T-helper 9 cell (primary cell): Measurements from ENCODE around the gene OSER1.

Experiments used
- DNase-seq: peaks from one replicate; pipeline ENCODE4 v3.0.0-alpha.2; 2020

The OSER1 gene

DNA sequence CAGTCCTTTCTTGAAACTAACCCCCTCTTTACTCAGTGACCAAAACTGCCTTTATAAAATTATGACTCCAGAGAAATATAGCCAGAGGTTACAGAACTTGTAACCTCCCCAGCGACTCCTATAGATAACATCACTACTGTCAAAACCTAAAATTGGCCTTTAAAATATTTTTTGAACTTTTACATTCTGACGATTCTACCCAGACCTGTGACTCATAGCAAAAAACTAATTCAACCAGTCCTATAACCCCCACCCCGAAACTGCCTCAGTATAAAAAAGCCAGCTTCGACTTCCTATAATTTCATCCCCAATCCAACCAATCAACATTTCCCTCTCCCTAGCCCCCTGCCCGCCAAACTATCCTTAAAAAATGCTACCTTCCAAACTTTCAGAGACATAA is 37.5 kb downstream of the OSER1 start:
- DNase-seq, result no peak

DNA sequence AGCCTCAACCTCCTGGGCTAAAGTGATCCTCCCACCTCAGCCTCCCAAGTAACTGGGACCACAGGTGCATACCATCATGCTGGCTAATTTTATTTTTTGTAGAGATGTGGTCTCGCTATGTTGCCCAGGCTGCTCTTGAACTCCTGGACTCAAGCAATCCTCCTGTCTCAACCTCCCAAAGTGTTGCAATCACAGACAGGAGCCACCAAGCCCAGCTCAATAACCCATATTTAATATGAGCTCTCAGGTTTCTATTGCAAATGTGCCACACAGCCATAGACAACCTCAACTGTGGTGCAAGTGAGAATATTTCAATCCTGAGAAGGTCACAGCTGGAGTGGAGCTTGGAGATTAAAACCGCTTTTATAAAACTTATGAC is 38.0 kb downstream of the OSER1 start:
- DNase-seq, result no peak

DNA sequence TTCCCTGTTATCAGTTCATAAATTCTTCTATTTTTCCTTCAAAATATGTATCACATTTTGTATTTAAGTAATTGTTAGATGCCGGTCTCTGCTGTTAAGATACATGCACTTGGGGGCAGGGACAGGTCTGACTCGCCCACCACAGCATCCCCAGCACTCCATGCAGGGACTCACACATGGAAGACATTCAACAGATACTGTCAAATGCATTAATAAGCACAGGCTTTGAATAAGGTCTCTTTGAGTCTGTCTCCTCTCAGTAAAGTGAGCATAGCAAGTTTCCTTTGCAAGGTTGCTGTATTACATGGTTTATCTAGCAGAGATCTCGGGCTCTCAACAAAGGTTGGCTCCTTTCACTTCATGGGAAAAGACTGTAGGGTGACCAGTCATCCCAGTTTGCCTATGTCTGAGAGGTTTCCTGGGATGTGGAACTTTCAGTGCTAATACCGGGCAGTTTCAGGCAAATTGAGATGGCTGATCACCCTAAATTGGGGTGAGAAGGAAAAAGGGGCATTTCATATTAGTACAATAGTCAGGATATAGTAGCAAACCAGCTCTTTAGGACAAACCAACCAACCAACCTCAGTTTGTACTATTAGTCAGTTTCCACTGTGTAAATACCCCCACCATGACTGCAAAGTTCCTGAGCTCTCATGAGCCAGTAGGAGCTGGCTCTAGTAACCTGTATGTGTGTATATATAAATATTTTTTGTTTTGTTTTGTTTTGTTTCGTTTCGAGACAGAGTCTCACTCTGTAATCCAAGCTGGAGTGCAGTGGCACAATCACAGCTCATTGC is 38.6 kb downstream of the OSER1 start:
- DNase-seq, result no peak

DNA sequence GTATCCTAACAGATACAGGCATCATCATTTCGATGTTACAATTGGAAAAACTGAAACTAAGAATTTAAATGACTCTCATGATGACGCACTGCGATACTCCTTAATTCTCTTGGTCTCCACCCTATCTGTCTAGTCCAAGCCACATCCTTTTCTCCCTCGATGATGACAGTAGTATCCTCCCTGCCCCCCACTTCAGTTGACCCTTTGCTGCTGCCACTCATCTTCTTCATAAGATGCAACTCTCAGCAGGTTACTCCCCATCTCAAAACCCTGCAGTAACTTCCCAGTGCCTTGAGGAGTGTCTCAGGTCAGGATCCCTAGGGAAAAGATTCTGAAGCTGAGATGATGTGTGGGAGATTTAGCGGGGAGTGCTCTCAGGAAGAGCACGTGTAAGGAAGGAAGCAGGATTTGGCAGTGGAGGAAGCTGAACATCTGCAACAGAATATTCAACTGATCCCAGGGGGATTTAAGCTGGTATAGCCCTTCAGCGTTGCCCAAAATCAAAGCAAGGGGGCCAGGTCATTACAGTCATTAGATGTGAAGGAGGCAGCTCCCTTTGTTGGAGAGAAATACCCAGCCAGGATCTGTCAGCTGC is 39.7 kb downstream of the OSER1 start:
- no peak for DNase-seq

DNA sequence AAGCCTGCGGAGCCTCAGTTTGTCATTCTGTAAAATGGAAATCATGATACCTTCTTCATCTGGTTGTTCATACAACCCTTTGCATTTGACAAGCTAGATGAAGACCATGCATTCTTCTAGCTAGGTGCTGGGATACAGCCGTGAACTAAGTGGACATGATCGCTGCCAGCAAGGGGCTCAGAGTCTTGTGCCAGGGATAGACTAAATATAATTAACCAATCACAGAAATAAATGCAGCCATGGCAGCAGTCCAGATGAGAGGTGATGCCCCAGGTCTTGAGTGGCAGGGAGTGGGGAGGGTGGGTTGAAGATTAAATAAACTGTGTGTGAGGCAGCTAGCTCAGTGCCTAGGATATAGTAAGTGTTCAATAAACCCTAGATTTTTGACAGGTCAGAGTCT is 42.8 kb downstream of the OSER1 start:
- no peak for DNase-seq

DNA sequence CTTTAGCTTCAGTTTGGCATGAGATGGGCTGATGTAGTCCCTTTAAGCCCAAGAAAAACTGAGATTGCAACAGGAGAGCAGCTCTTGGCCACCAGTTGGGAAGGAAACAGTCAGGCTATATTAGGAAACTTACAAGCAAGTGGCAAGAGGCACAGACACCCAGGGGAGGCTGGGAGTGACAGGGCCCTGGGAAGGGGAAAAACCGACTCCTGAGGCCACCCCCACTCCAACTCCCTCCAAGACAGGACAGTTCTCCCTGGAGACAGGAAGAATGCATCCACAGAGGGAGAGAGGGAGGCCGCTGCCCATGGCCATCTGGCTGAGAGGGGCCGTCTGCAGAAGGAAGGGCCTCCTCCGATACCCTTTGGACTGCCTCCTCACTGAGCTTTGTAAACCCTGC is 44.1 kb downstream of the OSER1 start:
- DNase-seq, result no peak

DNA sequence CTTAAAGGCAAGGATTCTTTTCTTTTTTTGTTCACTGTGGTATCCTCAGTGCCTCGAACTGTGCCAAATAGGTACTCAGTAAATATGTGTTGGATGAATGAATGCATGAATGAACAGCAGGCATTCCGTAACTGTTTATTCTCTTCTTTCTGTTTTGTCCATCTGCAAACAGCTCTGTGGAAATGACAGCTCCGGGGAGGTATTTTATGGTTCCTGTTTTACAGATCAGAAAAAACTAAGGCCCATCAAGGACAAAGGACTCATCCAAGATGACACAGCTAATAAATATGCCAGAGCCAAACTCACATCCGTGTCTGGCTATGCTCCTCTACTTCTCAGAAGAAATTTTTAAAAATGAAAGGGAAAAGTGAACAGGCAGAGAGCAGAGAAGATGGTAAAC is 44.6 kb downstream of the OSER1 start:
- DNase-seq, result no peak

DNA sequence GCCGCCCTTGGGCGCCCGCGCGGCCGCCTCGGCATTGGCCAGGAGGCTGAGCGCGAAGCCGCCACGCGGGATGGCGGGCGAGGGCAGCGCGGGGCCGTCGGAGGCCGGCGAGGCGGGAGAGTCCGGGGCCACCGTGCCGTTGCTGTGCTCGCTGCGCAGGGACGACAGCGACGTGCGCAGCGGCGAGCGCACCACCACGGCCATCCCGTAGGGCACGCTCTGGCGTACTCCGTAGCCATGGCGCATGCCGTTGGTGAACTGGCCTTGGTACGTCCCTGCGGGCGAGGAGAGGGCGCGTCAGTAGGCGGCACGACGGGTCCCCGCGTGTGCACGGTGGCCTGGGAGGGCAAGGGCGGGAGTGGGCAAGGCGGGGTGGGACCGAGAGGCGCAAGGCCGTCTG is 50.4 kb downstream of the OSER1 start:
- no peak for DNase-seq

DNA sequence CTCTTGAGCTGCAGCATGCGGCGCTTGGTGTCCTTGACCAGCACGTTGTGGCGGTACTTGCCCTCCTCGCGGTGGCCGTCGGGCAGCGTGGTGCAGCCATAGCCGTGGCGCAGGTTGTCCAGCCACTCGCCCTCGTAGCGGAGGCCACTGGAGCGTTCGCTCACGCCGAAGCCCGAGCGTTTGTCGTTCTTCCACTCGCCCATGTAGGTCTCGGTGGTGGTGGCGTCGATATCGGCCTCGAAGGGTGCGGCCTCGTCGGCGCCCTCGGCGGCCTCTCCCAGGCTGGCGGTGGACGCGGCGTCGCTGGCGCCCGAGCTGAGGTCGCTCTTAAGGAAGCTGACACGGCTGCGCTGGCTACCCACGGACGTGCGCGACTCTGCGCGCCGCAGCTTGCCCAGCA is 50.9 kb downstream of the OSER1 start:
- DNase-seq, result no peak

DNA sequence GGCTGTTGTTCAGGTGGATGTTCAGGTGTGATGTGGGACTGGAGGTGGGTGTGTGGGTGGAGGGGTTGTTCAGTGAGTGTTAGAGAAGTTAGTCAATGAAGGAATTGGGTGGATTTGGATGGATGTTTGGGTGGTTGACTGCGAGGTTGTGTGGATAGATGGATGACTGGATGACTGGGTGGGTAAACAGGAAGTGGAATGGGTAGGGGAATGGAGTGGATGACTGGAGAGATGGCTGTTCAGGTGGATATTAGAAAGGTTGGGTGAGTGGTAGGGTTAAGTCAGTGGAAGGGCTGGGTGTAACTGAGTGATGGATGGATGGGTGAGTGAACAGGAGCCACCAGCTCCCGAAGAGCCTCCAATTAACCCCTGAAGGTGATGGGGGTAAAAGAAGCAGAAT is 51.4 kb downstream of the OSER1 start:
- DNase-seq, result no peak

DNA sequence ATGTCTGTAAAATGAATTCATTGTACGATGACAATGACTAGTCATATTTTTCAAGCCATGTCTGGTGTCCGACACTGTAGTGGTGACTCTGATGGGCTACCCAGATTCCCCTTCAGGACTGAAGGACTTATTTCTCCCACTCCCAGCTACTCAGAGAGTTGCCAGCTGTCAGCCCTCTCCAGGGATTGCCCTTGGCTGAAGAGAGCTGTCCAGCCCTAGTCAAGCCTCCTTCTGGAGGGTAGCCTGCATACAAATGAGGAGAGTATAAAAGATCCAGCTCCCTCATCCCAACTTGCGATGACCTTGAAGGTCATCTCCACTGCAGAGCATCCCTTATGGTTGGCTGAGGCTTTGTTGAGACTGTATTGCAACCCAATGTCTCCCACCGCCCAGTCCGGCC is 53.5 kb downstream of the OSER1 start:
- no peak for DNase-seq

DNA sequence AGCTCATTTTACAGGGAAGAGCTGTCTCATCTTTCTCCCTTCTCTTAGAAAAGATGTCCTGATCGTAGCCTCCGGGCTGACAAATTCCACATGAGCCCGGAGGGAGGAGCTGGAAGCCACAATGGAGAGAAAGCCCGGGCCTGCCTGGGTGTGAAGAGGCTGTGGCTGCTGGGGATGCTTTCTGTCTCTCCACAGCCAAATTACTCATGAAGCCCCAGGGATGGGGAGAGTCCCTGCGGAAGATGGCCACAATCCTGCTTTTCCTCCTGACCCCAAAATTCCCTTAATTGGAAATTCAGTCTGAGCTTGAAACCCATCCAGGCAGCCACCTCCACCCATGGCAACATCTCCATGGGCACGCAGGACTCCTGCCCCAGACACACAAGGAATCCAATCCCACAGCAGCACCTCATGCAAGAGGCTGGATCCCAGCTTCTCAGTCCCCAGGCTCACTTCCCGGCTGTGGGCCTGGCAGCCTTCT is 56.0 kb downstream of the OSER1 start:
- no peak for DNase-seq

DNA sequence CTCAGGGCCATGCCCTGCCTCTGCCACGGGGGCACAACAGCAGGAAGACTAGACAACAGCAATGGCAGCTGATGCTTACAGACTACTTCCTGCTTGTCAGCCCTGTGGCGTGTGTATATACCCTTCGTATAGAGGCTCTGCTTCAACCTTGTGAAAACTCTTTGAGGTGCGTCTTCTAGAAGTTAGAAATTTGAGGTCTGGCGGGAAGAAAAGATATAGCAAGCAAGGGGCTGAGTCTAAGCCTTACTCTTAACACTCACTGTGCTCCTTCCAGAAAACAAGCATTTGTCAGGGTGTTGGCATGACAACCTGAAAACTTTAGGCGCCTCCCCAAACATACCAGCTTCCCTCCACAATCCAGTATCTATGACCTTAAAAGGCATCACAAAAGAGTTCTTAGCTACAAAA is 56.9 kb downstream of the OSER1 start:
- DNase-seq, result no peak

DNA sequence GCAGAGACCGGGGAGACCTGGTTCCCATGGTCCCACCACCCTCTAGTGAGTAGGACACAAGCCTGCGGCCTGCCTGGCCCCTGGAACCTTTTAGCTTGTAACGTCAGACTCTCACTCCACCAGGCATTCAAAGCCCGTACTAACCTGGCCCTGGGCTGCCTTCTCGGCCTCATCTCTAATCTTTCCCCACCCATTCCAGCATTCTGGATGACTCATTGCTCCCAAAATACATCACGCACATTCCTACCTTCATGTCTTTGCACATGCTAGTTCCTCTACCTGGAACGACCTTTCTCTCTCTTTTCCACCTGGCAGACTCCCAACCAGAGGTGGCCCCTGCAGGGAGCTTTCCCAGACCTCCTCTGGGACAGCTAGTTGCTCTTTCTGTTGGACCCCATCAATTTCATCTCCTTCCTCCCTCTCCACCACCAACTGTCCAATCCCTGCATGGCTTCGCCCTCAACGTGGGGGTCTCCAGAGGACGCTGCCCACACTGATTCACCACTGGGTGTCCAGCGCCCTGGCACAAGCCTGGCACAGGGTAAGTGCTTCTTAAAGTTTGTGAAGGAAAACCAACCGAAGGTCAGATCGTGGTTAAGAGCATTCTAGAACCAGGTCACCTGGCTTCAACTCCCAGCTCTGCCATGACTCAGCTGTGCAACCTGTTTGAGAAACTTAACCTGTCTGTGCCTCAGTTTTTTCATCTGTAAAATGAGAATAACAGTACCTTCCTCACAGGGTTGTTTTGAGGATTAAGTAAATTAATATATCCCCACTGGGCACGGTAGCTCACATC is 58.8 kb downstream of the OSER1 start:
- DNase-seq, result no peak

DNA sequence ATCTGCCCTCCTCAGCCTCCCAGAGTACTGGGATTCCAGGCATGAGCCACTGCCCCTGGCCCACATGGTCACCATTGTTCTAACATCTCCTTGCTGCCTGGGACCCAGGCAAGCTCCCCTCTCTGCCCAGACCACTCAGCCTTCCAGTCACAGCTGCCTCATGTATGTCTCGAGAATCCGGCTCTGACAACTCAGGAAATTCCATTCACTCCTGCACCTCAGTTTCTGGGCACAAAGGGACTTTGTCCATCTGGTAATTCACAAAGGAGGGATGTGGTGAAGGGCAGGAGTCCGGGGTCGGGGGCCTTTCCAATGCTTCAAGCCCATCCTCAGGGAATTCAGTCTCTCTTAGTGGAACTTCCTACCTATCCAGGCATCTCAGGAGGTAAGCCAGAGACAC is 64.3 kb downstream of the OSER1 start:
- no peak for DNase-seq
